MCF 10A (cell line): Measurements from ENCODE around the gene PEX3. TPM values are rescaled to one million over a fixed set of nuclear protein-coding genes. Genes with fewer than 3 reads are reported as not detected.

Experiments used
- BruUV-seq: library from RNA; stranded (reverse); fragments of 400-500 nt; replicated peaks from 2 replicates; lab custom pipeline; 2021; lab: Mats Ljungman, UMichigan
- CTCF ChIA-PET: fragments of 300-600 bp; sonication (Branson Sonifier 250); formaldehyde crosslinking; extraction: SDS; loops from one replicate; lab custom pipeline; 2021; ENCODE audit warnings: antibody characterized with exemption, inconsistent platforms; lab: Yijun Ruan, JAX
- POLR2A ChIA-PET: fragments of 300-600, 350-650 bp; sonication (Branson Sonifier 250); formaldehyde crosslinking; extraction: SDS; loops from one replicate; lab custom pipeline; 2020; ENCODE audit warnings: antibody characterized with exemption, inconsistent platforms; lab: Yijun Ruan, JAX
- DNase-seq: peaks from one replicate; pipeline ENCODE4 v3.0.0-alpha.2; 2018; ENCODE audit not compliant: unreplicated experiment
- H3K27ac Mint-ChIP-seq: one replicate; pipeline ENCODE4 v1.8.0; 2022; ENCODE audit warnings: mild to moderate bottlenecking, low read depth, mixed read lengths; ENCODE audit not compliant: unreplicated experiment
- H3K27me3 Mint-ChIP-seq: one replicate; pipeline ENCODE4 v1.8.0; 2022; ENCODE audit warnings: mixed read lengths; ENCODE audit not compliant: insufficient read depth, unreplicated experiment
- H3K36me3 Mint-ChIP-seq: one replicate; pipeline ENCODE4 v1.8.0; 2022; ENCODE audit warnings: mild to moderate bottlenecking, moderate library complexity, mixed read lengths; ENCODE audit not compliant: insufficient read depth, unreplicated experiment
- H3K4me1 Mint-ChIP-seq: one replicate; pipeline ENCODE4 v1.8.0; 2022; ENCODE audit warnings: mixed read lengths; ENCODE audit not compliant: insufficient read depth, unreplicated experiment
- H3K4me3 Mint-ChIP-seq: one replicate; pipeline ENCODE4 v1.8.0; 2022; ENCODE audit warnings: mild to moderate bottlenecking, moderate library complexity, mixed read lengths; ENCODE audit not compliant: unreplicated experiment
- H3K9me3 Mint-ChIP-seq: one replicate; pipeline ENCODE4 v1.8.0; 2022; ENCODE audit warnings: mixed read lengths; ENCODE audit not compliant: unreplicated experiment
- CTCF ChIP-seq: fragments of 200-600 bp; IDR thresholded peaks from one replicate; pipeline ENCODE4 v1.8.0; 2022; ENCODE audit warnings: antibody characterized with exemption, mild to moderate bottlenecking; ENCODE audit not compliant: unreplicated experiment
- intact Hi-C: fragments of 100-400 bp; cut with micrococcal nuclease; formaldehyde crosslinking; loops from 2 replicates; pipeline ENCODE4 v1.14.1; 2022
- total RNA-seq: library from RNA; stranded (reverse); gene quantifications from 2 replicates; pipeline ENCODE4 v1.2.3, GENCODE V29; 2022

The PEX3 gene
- total RNA-seq, 1 experiment from 2014 or later, result 24.3 TPM

GRCh38 chr6:143515061-143515760 lies 64.6 kb downstream of the PEX3 start:
- Mint-ChIP-seq H3K9me3 (no peaks in the 10 kb centered on the region), H3K4me3 (no peak overlapping the region), H3K36me3 (no peaks in the 10 kb centered on the region), H3K27ac (no peak overlapping the region), H3K4me1 (peaks cover 11% of the 10 kb centered on the region), H3K27me3 (no peaks in the 10 kb centered on the region)
- DNase-seq, result no peak
- ChIA-PET POLR2A (no interaction called here), CTCF (interaction anchor here (0.6 to 1.0 kb wide), 2 partner anchors 13 to 667 kb away, joined by 3 to 4 read pairs; no protein-coding TSS in a partner anchor)
- intact Hi-C loops, result no loop called here
- no peak for TF ChIP-seq CTCF
- BruUV-seq, result no TSS peak

- TF ChIP-seq CTCF, result no peak
- Mint-ChIP-seq H3K4me3 (no peak overlapping the region), H3K27ac (no peak overlapping the region), H3K9me3 (no peaks in the 10 kb centered on the region), H3K27me3 (no peaks in the 10 kb centered on the region), H3K4me1 (peaks cover 11% of the 10 kb centered on the region), H3K36me3 (no peaks in the 10 kb centered on the region)
- DNase-seq, result no peak
- BruUV-seq, result no TSS peak
- ChIA-PET CTCF (interaction anchor here (0.6 to 0.7 kb wide), 2 partner anchors 16 to 1016 kb away, joined by 3 read pairs; no protein-coding TSS in a partner anchor), POLR2A (no interaction called here)
- intact Hi-C loops, result no loop called here
Observed at GRCh38 chr6:143515766-143516355, 65.3 kb downstream of the PEX3 start.

- POLR2A ChIA-PET, result no interaction called here
- no peaks in the 10 kb centered on the region for H3K9me3 Mint-ChIP-seq
- CTCF ChIA-PET, result interaction anchor here (0.6 kb wide), 1 partner anchor 36 kb away, joined by 3 read pairs; no protein-coding TSS in a partner anchor
- TF ChIP-seq CTCF, result no peak
- peaks cover 11% of the 10 kb centered on the region for H3K4me1 Mint-ChIP-seq
- no peaks in the 10 kb centered on the region for H3K36me3 Mint-ChIP-seq
- no peaks in the 10 kb centered on the region for H3K27me3 Mint-ChIP-seq
- no peak for DNase-seq
- no peak overlapping the region for H3K27ac Mint-ChIP-seq
- intact Hi-C loops, result no loop called here
- BruUV-seq, result no TSS peak
- H3K4me3 Mint-ChIP-seq, result no peak overlapping the region
Observed at GRCh38 chr6:143516690-143517446, 66.3 kb downstream of the PEX3 start.

- no peaks in the 10 kb centered on the region for H3K27me3 Mint-ChIP-seq
- POLR2A ChIA-PET, result no interaction called here
- H3K4me3 Mint-ChIP-seq, result no peak overlapping the region
Observed at GRCh38 chr6:143517447-143517773, 66.8 kb downstream of the PEX3 start.

More at GRCh38 chr6:143517447-143517773, 66.8 kb downstream of the PEX3 start:
- H3K9me3 Mint-ChIP-seq, result no peaks in the 10 kb centered on the region
- DNase-seq, result no peak
- BruUV-seq, result no TSS peak
- H3K4me1 Mint-ChIP-seq, result peaks cover 11% of the 10 kb centered on the region
- no peak for TF ChIP-seq CTCF
- H3K27ac Mint-ChIP-seq, result no peak overlapping the region
- no peaks in the 10 kb centered on the region for H3K36me3 Mint-ChIP-seq
- intact Hi-C loops, result no loop called here
- CTCF ChIA-PET, result no interaction called here
